Superior temporal gyrus (tissue), 1 donor: ENCODE measurements around the gene PPP6R3.
"Not testable (repeated sequence)": the region's sequence is repeated elsewhere in the genome, so short reads cannot be mapped to it uniquely, and the experiment has no call there.

Experiments
- DNase-seq: peaks from one replicate; pipeline ENCODE4 v3.0.0-alpha.2; 2016; ENCODE audit errors: extremely low spot score

PPP6R3 gene

DNA sequence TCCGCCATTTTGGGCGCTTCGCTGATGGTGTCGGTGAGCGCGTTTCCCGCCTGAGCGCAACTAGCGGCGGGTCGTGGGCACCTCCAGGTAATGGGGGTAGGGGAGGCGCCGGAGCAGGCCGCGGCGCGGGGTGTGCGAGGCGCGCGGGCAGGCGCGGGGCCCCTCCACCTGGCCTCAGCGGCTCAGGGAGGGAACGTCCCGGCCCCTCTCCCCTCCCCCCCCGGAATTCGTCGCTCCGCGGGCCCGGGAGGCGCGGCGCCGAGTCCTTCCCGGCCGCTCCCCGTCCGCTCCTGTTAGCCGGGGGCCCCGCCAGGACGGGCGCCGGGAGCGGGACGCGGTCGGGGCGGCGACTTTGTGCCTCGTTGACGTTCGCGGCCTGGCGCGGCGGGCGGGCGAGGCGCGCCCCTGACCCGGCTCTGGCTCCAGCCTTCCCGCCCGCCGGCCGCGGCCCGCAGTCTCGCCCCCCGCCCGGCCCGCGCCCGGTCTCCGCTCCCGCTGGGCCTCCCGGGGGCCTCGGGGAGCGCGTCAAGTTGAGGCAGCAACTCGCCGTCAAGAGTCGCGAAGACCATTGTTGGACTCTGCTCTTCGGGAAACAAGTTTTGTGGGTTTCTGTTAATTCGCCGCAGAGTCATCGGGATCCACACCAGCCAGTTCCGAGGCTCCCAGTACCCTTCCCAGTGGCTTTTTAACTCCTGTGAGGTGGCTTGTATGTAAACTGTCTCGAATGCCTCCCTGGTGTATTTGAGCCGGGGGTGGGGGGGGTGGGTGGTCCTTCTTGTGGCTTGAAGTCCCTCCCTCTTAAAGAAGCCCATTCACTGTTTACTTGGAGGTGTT, at the start of gene PPP6R3:
PPP6R3 (plus strand) TSS at position 12 of the 834 bp plus-strand sequence. CDS start 76,913 bp downstream, outside the sequence.
- no peak for DNase-seq

GRCh38 chr11:68411501-68411991, 49.0 kb upstream of the PPP6R3 start:
- no peak for DNase-seq

DNA sequence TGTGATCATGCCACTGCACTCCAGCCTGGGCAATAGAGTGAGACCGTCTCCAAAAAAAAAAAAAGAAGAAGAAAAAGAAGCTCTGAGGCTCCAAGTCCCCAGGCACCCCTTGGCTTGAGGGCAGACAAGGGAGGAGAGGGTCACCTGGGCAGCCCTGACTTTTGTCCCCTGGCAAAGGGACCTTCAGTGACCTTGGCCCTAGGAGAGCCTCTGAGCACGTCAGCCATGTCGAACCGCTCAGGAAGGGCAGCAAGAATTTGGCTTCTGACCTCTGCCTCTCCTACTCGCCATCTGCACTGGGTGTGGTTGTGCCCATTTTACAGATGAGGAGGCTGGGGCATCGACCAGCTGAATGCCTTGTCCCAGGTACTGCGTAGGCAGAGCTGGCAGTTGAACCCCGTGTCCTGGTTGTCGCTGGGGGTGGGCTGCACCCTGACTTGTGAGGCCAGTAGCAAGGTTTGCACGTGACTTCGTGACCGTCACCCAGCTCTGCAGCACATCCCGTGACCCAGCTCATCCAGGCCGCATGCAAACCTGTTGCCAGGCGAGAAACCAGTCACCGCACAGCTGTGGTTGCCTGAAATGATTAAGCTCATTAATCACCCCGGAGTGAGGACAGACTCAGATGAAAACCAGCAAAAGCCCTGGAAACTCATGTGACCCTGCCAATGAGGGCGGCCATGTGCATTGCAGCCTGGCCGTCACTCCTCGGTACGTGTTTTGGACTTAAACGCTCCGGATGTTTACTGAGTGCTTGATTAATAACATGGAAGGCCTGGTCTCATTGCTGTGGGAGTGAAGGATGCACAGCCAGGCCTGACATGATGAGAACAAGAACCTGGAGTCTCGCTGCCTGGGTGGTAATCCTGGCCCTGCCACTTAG, 47.7 kb upstream of the PPP6R3 start:
- no peak for DNase-seq

- DNase-seq: no peak
These were observed 47.0 kb upstream of the PPP6R3 start for GRCh38 chr11:68413591-68413999.

DNA sequence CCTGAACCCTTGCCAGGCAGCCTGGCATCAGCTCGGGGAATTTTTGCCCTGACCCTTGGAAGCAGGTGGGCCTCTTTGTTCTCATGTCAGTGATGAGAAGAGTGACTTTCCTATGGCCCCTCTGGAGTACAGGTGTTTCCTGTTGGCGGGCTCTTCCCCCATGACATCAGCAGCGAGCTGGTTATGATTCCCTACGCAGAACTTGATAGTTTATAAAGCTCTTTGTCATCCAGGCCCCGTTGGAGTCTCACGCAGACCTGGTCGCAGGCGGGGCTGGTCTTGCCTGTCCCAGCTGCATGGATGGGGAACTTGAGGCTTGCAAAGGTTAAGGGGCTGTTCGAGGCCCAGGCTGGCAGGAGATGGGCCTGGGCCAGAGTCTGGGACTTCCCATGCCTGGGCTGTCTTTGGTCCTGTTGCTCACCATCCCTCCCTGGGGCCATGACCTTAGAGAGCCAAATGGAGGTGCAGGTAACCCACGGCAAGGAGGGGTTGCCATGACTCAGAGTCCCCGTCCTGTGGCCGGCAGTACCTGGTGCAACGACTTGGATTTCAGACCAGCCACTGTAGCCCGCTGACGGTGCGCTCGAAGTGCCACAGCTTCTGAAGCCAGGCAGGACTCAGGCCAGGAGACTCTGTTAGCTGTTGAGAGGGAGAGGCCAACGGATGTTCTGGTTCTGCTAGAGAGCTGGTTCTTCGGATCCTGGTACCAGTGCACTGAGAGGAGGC, 45.9 kb upstream of the PPP6R3 start:
- DNase-seq: no peak

DNA sequence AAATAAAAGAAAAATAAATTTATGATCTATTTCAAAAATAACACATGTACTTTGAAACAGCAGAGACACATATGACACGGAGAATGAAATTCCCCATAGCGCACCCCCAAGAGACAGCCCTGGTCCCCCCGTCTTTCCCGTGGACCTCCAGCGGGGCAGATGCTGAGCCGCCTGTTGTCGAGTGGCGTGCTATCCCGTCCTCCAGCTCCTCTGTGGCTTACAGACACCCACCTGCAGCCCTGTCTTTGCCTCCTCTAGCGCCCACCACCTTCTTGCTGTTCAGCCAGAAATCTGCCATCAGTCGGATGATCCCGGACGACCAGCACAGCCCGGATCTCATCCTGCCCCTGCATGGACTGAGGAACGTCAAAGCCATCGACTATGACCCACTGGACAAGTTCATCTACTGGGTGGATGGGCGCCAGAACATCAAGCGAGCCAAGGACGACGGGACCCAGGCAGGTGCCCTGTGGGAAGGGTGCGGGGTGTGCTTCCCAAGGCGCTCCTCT, 44.4 kb upstream of the PPP6R3 start:
- DNase-seq: no peak

DNA sequence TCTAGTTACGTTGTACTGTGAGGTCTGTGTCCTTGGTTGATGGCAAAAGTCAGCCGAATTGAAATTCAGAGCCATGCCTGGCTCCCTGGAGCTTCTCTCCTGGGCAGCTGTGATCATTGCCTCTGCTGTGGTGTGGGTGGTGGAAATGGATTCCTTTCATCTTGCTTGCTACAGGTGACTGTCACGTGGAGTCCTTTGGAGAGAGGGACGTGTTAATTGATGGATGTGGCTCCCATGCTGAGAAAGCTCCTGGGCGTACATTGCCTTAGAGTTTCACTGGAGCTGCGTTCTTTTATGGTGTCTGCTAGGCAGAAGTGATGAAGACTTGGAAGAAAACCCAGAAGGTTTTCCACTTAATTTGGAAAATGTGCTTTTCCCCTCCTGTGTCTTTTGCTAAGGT, 41.9 kb upstream of the PPP6R3 start:
- DNase-seq: no peak

GRCh38 chr11:68420171-68420570, 40.4 kb upstream of the PPP6R3 start:
- DNase-seq: no peak

DNA sequence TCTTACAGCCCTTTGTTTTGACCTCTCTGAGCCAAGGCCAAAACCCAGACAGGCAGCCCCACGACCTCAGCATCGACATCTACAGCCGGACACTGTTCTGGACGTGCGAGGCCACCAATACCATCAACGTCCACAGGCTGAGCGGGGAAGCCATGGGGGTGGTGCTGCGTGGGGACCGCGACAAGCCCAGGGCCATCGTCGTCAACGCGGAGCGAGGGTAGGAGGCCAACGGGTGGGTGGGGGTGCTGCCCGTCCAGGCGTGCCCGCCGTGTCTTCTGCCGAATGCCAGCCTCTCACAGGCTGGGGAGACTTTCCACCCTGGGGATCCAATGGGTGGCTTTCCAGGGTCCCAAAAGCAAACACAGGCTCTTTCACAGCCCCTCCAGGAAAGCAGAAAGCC, 37.1 kb upstream of the PPP6R3 start:
- DNase-seq: no peak

GRCh38 chr11:68424101-68424632, 36.4 kb upstream of the PPP6R3 start:
- no peak for DNase-seq

GRCh38 chr11:68424981-68425865, 35.3 kb upstream of the PPP6R3 start:
- DNase-seq: no peak

DNA sequence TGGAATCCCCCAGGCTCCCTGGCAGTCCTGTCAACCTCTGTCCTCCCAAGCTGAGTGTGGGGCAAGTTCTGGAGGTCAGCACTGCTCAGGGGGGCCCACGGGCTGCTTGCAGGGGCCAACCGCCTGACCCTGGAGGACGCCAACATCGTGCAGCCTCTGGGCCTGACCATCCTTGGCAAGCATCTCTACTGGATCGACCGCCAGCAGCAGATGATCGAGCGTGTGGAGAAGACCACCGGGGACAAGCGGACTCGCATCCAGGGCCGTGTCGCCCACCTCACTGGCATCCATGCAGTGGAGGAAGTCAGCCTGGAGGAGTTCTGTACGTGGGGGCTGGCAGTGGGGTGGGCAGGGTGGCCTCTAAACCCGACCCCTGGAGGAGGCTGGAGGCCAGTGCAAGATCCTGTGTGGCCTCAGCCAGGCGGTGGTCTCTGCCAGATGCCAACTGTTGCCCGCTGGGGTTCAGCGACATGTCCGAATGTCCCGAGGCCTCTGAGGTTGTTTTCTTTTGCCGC, 34.6 kb upstream of the PPP6R3 start:
- DNase-seq: no peak

- DNase-seq: no peak
These were observed 30.9 kb upstream of the PPP6R3 start for GRCh38 chr11:68429661-68430060.

DNA sequence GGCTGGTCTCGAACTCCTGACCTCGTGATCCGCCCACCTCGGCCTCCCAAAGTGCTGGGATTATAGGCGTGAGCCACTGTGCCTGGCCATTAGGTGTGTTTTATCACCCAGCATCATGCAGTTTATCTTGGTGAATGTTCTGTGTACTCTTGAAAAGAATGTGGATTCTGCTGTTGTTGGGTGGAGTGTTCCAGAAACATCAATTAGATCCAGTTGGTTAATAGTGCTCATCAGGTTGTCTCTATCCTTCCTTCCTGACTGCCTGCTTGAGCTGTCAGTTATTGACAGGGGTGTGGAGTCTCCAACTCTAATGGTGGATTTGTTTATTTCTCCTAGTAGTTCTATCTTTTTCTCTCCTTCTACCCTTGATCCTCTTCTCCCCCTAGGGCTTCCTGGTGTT, 30.2 kb upstream of the PPP6R3 start:
- DNase-seq: no peak

DNA sequence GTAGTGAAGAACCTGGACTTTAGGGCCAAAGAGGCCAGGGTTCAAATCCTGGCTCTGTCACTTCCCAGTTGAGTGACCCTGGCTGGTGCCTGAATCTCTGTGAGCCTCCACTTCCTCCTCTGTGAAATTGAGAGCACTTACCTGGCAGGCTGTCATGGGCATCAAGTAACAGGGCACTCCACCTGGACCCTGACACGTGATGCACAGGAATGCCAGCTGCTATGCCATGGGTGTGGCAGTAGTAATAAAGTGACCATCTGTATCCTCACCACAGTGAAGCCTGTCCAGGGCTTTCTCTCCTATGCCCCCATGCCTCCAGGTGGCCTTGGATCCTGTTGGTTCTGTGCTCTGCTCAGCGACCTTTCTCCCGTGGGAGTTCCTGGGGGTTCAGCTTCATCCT, 29.8 kb upstream of the PPP6R3 start:
- DNase-seq: no peak

DNA sequence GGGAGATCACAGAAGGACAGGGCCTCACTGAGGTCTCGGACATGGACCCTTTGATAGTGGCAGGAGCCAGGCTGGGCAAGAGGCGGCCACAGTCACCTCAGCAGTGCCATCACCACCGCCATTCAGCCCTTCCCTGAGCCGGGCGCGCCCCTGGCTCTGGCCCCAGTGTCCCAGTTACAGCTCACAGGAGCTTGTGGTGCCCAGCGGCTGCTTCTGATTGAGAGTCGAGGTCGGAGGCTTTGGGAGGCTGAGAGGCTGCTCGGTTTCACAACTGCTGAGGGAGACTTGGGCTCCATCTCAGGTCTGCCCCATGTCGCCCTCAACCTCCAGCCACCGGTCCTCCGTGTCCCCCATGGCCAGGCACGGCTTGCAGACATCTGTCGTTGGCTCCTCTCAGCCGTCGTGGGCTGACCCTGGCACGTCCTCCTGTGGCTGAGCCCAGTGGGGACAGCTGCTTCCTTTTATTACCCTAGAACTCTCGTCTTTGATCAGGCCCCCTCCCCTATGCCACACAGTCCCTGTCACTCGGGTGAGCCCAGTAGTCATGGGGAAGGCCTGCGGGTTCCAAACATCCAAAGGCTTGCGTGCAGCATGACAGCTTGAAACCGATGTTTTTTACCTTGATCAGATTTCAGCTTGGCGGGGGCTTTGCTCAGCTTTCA, 28.4 kb upstream of the PPP6R3 start:
- DNase-seq: no peak

DNA sequence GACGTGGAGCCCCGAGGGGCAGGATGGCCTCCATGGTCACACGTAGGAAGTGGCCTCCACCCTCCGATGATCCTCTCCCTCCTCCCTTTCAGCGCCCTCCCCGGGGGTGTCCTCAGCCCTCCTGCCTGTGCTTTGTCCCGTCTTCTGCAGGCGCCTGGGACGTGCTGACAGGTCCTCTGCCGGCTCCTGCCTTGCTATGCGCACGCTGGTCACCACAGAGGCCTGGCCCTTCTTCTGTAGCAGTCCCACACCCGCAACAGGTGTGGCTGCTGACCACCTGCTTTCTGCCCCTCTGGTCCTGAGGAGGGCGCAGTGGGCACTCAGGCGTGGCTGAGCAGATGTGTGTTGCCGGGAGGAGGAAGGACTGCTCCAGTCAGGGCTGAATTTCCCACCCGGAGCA, 27.7 kb upstream of the PPP6R3 start:
- DNase-seq: no peak

DNA sequence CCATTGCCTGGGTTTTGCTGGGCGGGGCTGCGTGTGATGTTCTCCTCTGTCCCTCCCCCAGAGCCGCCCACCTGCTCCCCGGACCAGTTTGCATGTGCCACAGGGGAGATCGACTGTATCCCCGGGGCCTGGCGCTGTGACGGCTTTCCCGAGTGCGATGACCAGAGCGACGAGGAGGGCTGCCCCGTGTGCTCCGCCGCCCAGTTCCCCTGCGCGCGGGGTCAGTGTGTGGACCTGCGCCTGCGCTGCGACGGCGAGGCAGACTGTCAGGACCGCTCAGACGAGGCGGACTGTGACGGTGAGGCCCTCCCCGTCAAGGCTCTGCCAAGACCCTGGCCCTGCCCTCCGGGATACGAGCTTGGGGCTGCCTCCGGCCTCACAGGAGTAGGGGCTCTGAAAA, 27.0 kb upstream of the PPP6R3 start:
- no peak for DNase-seq

DNA sequence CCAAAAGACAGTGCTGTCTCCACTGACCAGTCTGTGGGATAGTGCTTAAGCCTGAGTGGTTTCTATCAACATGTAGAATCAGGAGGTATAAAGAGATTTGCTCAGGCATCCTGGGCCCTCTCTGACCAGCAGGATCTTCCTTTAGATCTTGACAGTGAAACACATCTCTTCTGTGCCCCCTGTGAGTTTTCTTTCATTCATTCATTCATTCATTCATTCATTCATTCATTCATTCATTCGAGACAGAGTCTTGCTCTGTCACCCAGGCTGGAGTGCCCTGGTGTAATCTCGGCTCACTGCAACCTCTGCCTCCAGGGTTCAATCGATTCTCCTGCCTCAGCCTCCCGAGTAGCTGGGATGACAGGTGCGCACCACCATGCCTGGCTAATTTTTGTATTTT, 26.4 kb upstream of the PPP6R3 start:
- DNase-seq: not testable (repeated sequence)
